GM21786 (cell line): ENCODE data around the gene GPX2.

Source experiments
- ATAC-seq: cut with Tn5 transposase; IDR thresholded peaks from one replicate; pipeline ENCODE4 v1.9.1; 2021; ENCODE audit not compliant: unreplicated experiment

Gene GPX2

GRCh38 chr14:64942531-64943111 lies at the start of gene GPX2:
Gene GPX2 (minus strand): TSS chr14:64942745. CDS start chr14:64942726, 19 bp downstream.
- no peak for ATAC-seq

- no peak for ATAC-seq
Observed at GRCh38 chr14:64990939-64991338, 48.4 kb upstream of the GPX2 start.

- ATAC-seq = no peak
Observed at GRCh38 chr14:64990296-64990695, 47.8 kb upstream of the GPX2 start.

- ATAC-seq = no peak
Observed at GRCh38 chr14:64987438-64987767, 44.9 kb upstream of the GPX2 start.

GRCh38 chr14:64986648-64987437 lies 44.3 kb upstream of the GPX2 start, which contains the start of gene FNTB:
Gene FNTB (plus strand): TSS chr14:64986895. CDS start chr14:64986954, 59 bp downstream.
- peak; percentile 87 for ATAC-seq

- no peak for ATAC-seq
Observed at GRCh38 chr14:64983439-64984310, 41.1 kb upstream of the GPX2 start.

GRCh38 chr14:64979336-64980074 lies 37.0 kb upstream of the GPX2 start:
- ATAC-seq = no peak

- ATAC-seq = no peak
Observed at GRCh38 chr14:64974563-64974962, 32.0 kb upstream of the GPX2 start.

GRCh38 chr14:64973826-64974225 lies 31.3 kb upstream of the GPX2 start:
- ATAC-seq = no peak

- no peak for ATAC-seq
Observed at GRCh38 chr14:64973026-64973442, 30.5 kb upstream of the GPX2 start.

- no peak for ATAC-seq
Observed at GRCh38 chr14:64971943-64972791, 29.6 kb upstream of the GPX2 start, which contains the start of gene RAB15. Gene RAB15 (minus strand): TSS chr14:64972336. CDS start chr14:64972076, 260 bp downstream.

GRCh38 chr14:64971491-64971942 lies 29.0 kb upstream of the GPX2 start:
- ATAC-seq = no peak

- no peak for ATAC-seq
Observed at GRCh38 chr14:64970776-64971477, 28.4 kb upstream of the GPX2 start.

- ATAC-seq = no peak
Observed at GRCh38 chr14:64970041-64970440, 27.5 kb upstream of the GPX2 start.

- ATAC-seq = no peak
Observed at GRCh38 chr14:64968651-64969050, 26.1 kb upstream of the GPX2 start.

GRCh38 chr14:64968167-64968566 lies 25.6 kb upstream of the GPX2 start:
- no peak for ATAC-seq

- no peak for ATAC-seq
Observed at GRCh38 chr14:64966976-64967375, 24.4 kb upstream of the GPX2 start.

- no peak for ATAC-seq
Observed at GRCh38 chr14:64965356-64966000, 22.9 kb upstream of the GPX2 start.

GRCh38 chr14:64963611-64964010 lies 21.1 kb upstream of the GPX2 start:
- no peak for ATAC-seq
